Thyroid gland (tissue), 4 donors: Measurements from ENCODE around the gene CLMN.

ENCODE experiments used
- POLR2A ChIP-seq, 2 donors: fragments of 450-650 bp; IDR thresholded peaks; one replicate each; pipeline ENCODE4 v1.6.1; 2017; ENCODE audit warnings: antibody characterized with exemption in 2 of 2, mild to moderate bottlenecking in 2 of 2, moderate library complexity in 1 of 2
- TF ChIP-seq, protein P1 (sequence below), 6 experiments: fragments of 200-600 bp in 3 of 6; fragments of 450-650 bp in 3 of 6; sonication (generic) in 3 of 6; IDR thresholded peaks; one replicate each; pipeline ENCODE4 v1.5.1; 2016 to 2019; ENCODE audit warnings: antibody characterized with exemption in 6 of 6, mild to moderate bottlenecking in 2 of 6, inconsistent platforms in 1 of 6, moderate library complexity in 1 of 6

DNA sequence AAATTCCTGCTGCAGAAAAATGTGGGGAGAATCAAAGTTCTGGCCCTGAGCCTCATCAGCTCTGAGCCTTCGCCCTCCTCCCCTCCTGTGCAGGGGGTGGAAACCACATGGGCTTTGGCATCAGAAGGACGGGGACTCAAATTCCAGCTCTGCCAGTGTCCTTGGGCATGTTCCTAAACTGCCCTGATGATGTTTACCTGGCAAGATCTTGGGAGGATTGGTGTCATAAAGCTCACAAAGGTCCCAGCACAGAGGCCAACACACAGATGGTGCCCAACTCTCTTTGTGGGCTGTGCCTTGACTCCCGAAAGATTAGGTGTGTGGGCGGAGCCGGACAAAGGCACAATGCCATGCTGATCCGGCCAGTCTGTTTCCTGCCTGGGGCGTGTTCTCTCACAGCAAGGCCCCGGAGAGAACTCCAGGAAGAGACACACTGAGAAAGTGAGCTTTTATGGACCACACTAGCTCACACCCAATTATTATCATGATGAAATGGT is 20.5 kb upstream of the CLMN start:
- TF ChIP-seq, protein P1, sequence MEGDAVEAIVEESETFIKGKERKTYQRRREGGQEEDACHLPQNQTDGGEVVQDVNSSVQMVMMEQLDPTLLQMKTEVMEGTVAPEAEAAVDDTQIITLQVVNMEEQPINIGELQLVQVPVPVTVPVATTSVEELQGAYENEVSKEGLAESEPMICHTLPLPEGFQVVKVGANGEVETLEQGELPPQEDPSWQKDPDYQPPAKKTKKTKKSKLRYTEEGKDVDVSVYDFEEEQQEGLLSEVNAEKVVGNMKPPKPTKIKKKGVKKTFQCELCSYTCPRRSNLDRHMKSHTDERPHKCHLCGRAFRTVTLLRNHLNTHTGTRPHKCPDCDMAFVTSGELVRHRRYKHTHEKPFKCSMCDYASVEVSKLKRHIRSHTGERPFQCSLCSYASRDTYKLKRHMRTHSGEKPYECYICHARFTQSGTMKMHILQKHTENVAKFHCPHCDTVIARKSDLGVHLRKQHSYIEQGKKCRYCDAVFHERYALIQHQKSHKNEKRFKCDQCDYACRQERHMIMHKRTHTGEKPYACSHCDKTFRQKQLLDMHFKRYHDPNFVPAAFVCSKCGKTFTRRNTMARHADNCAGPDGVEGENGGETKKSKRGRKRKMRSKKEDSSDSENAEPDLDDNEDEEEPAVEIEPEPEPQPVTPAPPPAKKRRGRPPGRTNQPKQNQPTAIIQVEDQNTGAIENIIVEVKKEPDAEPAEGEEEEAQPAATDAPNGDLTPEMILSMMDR (IDR thresholded peaks at IDR 0.05): no peak
- no peak for TF ChIP-seq POLR2A (IDR thresholded peaks at IDR 0.05)
